ENCODE measurements around the gene ICE2. TPM values are rescaled to one million over a fixed set of nuclear protein-coding genes. Genes with fewer than 3 reads are reported as not detected.
A peak's percentile ranks its signal among the peaks of the same experiment; 100 is the strongest.

Gene ICE2, protein sequence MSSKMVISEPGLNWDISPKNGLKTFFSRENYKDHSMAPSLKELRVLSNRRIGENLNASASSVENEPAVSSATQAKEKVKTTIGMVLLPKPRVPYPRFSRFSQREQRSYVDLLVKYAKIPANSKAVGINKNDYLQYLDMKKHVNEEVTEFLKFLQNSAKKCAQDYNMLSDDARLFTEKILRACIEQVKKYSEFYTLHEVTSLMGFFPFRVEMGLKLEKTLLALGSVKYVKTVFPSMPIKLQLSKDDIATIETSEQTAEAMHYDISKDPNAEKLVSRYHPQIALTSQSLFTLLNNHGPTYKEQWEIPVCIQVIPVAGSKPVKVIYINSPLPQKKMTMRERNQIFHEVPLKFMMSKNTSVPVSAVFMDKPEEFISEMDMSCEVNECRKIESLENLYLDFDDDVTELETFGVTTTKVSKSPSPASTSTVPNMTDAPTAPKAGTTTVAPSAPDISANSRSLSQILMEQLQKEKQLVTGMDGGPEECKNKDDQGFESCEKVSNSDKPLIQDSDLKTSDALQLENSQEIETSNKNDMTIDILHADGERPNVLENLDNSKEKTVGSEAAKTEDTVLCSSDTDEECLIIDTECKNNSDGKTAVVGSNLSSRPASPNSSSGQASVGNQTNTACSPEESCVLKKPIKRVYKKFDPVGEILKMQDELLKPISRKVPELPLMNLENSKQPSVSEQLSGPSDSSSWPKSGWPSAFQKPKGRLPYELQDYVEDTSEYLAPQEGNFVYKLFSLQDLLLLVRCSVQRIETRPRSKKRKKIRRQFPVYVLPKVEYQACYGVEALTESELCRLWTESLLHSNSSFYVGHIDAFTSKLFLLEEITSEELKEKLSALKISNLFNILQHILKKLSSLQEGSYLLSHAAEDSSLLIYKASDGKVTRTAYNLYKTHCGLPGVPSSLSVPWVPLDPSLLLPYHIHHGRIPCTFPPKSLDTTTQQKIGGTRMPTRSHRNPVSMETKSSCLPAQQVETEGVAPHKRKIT
- 10 to 100 TPM; 14.6 to 34.9 (median 23.8) TPM for total RNA-seq

DNA sequence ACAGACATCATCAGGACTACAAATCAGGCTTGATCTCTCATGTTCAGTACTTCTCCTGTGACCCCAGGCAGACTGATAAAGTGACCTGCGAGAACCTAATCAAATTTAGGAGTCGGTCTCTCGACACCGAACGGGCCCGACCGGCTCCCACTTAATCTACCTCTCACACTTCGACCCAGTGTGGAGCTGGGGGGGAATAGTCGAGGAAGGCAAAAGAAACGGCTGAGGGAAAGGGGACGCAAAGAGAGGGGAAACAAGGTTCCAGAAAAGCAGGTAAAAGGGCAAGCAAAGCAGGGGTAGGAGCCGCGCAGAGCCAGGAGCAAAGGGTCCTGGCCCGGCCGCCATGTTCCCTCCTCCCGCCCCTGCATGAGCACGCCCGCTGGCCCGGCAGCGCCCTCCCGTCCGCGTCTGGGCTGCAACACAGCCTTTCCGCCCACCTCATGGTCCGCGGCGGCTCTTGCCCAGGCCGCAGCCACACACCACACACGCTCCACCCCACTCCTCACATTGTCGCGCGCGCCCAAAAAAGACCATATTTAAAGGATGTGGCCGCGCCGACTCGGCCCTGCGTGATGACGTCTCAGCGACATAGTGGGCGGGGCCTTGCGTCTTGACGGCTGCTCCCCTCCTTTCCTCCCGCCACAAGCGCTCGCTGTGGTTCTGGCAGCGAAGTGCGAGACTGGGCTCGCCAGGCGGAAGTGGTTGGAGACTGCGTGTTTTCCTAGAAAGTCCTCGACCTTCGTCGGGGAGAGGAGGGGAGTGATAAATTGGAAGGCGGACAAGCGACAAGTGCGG is at the start of gene ICE2:
Gene ICE2 (minus strand): TSS at position 577 of the 795 bp plus-strand sequence. CDS start 1,165 bp downstream, outside the sequence.
- H3K9me3 ChIP-seq: no peaks in the 10 kb centered on the region
- peak within 1 kb of the TSS; percentile 74 to 97 (median 95) for H3K27ac ChIP-seq
- H3K4me3 ChIP-seq: peak within 1 kb of the TSS; percentile 50 to 80
- peak; percentile 97 for ATAC-seq
- H3K4me1 ChIP-seq: peaks cover 5 to 44% (median 21%) of the 10 kb centered on the region in 3 donors
- H3K36me3 ChIP-seq: peaks cover 0 to 16% of the 10 kb centered on the region in 2 donors
- 0 to 1% methylated on average over 12 to 29 of the region's 57 CpGs for WGBS, 2 donors (ENCODE audit: low coverage in 1 of 2)
- peak; percentile 77 to 80 for TF ChIP-seq POLR2A (IDR thresholded peaks at IDR 0.05)
- TF ChIP-seq EP300 (IDR thresholded peaks at IDR 0.05): no peak
- peak; percentile 95 for TF ChIP-seq POLR2AphosphoS5 (IDR thresholded peaks at IDR 0.05)
- TF ChIP-seq, protein P1, sequence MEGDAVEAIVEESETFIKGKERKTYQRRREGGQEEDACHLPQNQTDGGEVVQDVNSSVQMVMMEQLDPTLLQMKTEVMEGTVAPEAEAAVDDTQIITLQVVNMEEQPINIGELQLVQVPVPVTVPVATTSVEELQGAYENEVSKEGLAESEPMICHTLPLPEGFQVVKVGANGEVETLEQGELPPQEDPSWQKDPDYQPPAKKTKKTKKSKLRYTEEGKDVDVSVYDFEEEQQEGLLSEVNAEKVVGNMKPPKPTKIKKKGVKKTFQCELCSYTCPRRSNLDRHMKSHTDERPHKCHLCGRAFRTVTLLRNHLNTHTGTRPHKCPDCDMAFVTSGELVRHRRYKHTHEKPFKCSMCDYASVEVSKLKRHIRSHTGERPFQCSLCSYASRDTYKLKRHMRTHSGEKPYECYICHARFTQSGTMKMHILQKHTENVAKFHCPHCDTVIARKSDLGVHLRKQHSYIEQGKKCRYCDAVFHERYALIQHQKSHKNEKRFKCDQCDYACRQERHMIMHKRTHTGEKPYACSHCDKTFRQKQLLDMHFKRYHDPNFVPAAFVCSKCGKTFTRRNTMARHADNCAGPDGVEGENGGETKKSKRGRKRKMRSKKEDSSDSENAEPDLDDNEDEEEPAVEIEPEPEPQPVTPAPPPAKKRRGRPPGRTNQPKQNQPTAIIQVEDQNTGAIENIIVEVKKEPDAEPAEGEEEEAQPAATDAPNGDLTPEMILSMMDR (IDR thresholded peaks at IDR 0.05): peak in 2 of 4 experiments; percentile 26 to 34
- H3K27me3 ChIP-seq: no peaks in the 10 kb centered on the region

DNA sequence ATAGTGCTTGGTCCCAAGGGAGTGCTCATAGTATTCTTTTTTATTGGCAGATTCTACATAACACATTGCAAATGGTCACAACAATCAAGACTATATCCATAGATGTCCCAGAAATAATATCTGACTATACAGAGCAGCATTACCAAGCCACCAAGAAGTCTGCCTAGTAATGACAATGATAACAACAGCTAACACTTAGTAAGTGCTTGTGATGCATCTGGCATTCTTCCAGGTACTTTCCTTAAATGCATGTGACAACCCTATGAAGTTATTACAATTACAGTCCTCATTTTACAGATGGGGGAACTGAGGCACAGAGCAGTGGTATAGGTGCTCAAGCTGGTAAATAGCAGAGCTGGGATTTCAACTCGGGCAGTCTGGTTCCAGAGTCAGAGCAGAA is 49.6 kb upstream of the ICE2 start:
- TF ChIP-seq POLR2AphosphoS5 (IDR thresholded peaks at IDR 0.05) (no peak), EP300 (IDR thresholded peaks at IDR 0.05) (no peak), POLR2A (IDR thresholded peaks at IDR 0.05) (no peak)
- TF ChIP-seq, protein P1 (IDR thresholded peaks at IDR 0.05): no peak
- H3K4me3 ChIP-seq: no peak overlapping the region
- no peak for ATAC-seq
- no peaks in the 10 kb centered on the region for H3K9me3 ChIP-seq
- no peaks in the 10 kb centered on the region for H3K27me3 ChIP-seq
- H3K27ac ChIP-seq: no peak overlapping the region
- 100% methylated on average over 1 of the region's 1 CpG; no CpG with 5 or more reads in 1 of the 2 donors for WGBS, 2 donors (ENCODE audit: low coverage in 1 of 2)
- H3K36me3 ChIP-seq: peaks cover 0 to 10% of the 10 kb centered on the region in 2 donors
- H3K4me1 ChIP-seq: peaks cover 0 to 55% (median 0%) of the 10 kb centered on the region in 3 donors

DNA sequence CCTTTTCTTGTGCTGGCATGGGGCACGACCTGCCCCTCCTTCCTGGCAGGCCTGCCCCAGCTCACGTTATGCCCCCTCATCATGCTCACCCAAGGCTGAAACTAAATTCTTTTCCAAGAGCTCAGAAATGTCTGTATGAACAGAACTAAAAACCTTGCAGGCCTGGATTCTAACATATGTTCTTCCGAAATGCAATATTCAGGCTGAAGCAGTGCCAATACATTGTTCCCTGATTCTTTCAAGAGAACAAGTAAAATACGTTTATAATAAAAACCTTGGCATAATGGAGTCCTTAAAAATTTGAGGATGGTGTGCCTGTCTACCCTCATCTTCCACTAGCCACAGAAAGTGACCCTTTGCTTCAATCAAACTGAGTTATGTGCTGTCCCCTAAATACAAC is 48.5 kb upstream of the ICE2 start:
- Histone ChIP-seq H3K27ac (no peak overlapping the region), H3K36me3 (peaks cover 0 to 10% of the 10 kb centered on the region in 2 donors), H3K9me3 (no peaks in the 10 kb centered on the region), H3K4me3 (no peak overlapping the region), H3K4me1 (peaks cover 0 to 46% (median 0%) of the 10 kb centered on the region in 3 donors), H3K27me3 (no peaks in the 10 kb centered on the region)
- ATAC-seq: no peak
- TF ChIP-seq, protein P1 (IDR thresholded peaks at IDR 0.05): no peak
- TF ChIP-seq POLR2AphosphoS5 (IDR thresholded peaks at IDR 0.05): no peak
- TF ChIP-seq EP300 (IDR thresholded peaks at IDR 0.05): no peak
- TF ChIP-seq POLR2A (IDR thresholded peaks at IDR 0.05): no peak
- WGBS, 2 donors (ENCODE audit: low coverage in 1 of 2): 77 to 94% methylated on average over 4 of the region's 4 CpGs

DNA sequence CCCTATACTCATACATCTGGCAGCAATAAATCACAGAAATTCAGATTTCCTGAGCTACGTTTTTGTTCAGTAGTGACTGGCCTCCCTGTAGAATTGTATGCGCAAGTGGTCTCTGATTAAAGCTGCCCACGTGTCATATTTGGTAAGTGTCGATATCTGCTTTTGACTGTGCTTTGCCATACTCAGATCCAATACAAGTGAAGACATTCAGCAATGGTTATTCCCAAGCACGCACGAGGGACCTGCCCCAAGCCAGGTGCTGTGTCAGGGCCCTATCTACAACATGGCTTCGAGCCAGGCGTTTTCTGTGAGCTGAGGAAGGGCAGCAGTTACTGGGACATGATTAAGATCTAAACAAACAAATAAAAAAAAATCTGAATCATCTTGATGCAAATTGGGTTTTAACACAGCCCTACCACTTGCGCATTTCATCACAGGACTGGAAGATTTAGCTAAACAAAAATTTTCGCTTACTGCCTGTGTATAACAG is 47.2 kb upstream of the ICE2 start:
- no peaks in the 10 kb centered on the region for H3K27me3 ChIP-seq
- H3K36me3 ChIP-seq: peaks cover 0 to 13% of the 10 kb centered on the region in 2 donors
- 75 to 77% methylated on average over 8 to 10 of the region's 10 CpGs for WGBS, 2 donors (ENCODE audit: low coverage in 1 of 2)
- H3K4me3 ChIP-seq: no peak overlapping the region
- no peak for ATAC-seq
- TF ChIP-seq EP300 (IDR thresholded peaks at IDR 0.05) (no peak), POLR2AphosphoS5 (IDR thresholded peaks at IDR 0.05) (no peak)
- no peak overlapping the region for H3K27ac ChIP-seq
- H3K4me1 ChIP-seq: peaks cover 0 to 43% (median 0%) of the 10 kb centered on the region in 3 donors
- no peaks in the 10 kb centered on the region for H3K9me3 ChIP-seq
